Spinal cord (tissue), 10 donors: ENCODE results near the gene DGKI. TPM values are rescaled to one million over a fixed set of nuclear protein-coding genes. Genes with fewer than 3 reads are reported as not detected.

ENCODE experiments used
- DNase-seq, 6 donors: peaks; one replicate each; pipeline versions ENCODE4 v3.0.0 to v3.0.0-alpha.2; 2013 to 2015; ENCODE audit warnings: low spot score in 6 of 6, low read depth in 4 of 6
- H3K27ac ChIP-seq: one replicate; pipeline ENCODE4 v1.5.1; 2013; ENCODE audit warnings: low read depth, low read length, control low read depth
- H3K27me3 ChIP-seq: one replicate; pipeline ENCODE4 v1.6.1; 2013; ENCODE audit warnings: low read length; ENCODE audit not compliant: control insufficient read depth, insufficient read depth
- H3K36me3 ChIP-seq: one replicate; pipeline ENCODE4 v1.6.1; 2013; ENCODE audit warnings: low read length; ENCODE audit not compliant: control insufficient read depth, insufficient read depth
- H3K4me1 ChIP-seq: one replicate; pipeline ENCODE4 v1.6.1; 2013; ENCODE audit warnings: low read length; ENCODE audit not compliant: control insufficient read depth, insufficient read depth
- H3K4me3 ChIP-seq: one replicate; pipeline ENCODE4 v1.5.1; 2013; ENCODE audit warnings: low read depth, low read length, control low read depth
- H3K9me3 ChIP-seq: one replicate; pipeline ENCODE4 v1.6.1; 2013; ENCODE audit warnings: low read length; ENCODE audit not compliant: control insufficient read depth, insufficient read depth
- WGBS: methylation state at CpG from one replicate; pipeline ENCODE4 v1.1.5; 2013; ENCODE audit warnings: missing lambda C conversion rate; ENCODE audit not compliant: insufficient coverage; 5-methylcytosine and 5-hydroxymethylcytosine counted together
- polyA plus RNA-seq, 2 donors: library from polyadenylated mRNA; unstranded; fragments of 120-200 nt; gene quantifications; one replicate each; pipeline ENCODE4 v1.2.1, GENCODE V29; 2013; ENCODE audit not compliant: insufficient read length in 2 of 2
- total RNA-seq, 2 donors: library from RNA; depleted of rRNA in 1 of 2; stranded (reverse); fragments of 120-200 nt in 1 of 2; fragments of >200 nt in 1 of 2; gene quantifications; one replicate each; pipeline versions ENCODE4 v1.2.3 to v1.2.4, GENCODE V29; 2013 to 2014
- donor health status: healthy.

DGKI gene
- total and polyA plus RNA-seq, 4 donors = 12.4 to 75.0 (median 22.7) TPM

DNA sequence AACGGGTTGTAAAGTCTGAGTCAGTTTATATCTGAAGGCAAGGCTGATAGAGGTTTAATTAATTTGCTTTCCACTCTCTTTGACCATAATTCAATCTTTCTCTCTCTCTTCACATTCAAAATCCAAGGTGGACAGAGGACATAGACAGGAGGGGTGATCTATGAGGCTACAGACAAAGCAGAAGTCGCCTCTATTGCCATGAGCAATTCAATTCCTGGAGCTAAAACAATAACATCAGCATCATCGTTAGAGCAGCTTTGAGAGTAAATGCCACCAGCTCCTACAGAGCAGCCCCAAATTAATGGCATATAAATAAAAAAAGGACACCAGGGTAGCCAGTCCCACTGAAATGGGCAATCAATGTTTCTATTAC is 93.2 kb downstream of the DGKI start:
- no CpG with 5 or more reads among the region's 3 CpGs for WGBS
- no peak overlapping the region for H3K27ac ChIP-seq
- H3K4me1 ChIP-seq = peaks cover 11% of the 10 kb centered on the region
- no peaks in the 10 kb centered on the region for H3K27me3 ChIP-seq
- no peak overlapping the region for H3K4me3 ChIP-seq
- DNase-seq = peak in 2 of 6 donors; percentile 9 to 48
- no peaks in the 10 kb centered on the region for H3K36me3 ChIP-seq
- H3K9me3 ChIP-seq = no peaks in the 10 kb centered on the region

DNA sequence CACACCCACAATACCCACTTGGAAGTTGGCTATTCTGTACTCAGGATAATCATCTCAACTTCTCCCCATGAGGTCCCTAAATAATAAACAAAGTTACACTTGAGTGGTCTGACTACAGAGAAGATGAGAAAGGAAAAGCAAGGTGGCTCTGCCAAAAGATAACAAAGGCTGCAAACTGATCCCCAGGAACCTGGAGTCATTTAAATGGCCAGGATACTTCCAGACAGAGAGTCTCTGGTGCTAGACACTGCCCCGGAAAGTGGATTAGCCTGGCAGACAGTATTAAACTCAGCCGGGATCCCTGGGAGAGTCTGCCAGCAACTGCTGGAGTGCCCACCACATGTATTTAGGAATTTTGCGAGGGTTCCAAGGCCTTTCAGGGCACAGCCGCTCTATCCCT is 93.7 kb downstream of the DGKI start:
- Histone ChIP-seq H3K27ac (no peak overlapping the region), H3K36me3 (no peaks in the 10 kb centered on the region), H3K4me3 (no peak overlapping the region), H3K4me1 (peaks cover 11% of the 10 kb centered on the region), H3K9me3 (no peaks in the 10 kb centered on the region), H3K27me3 (no peaks in the 10 kb centered on the region)
- DNase-seq = peak in 2 of 6 donors; percentile 32 to 35
- WGBS = 44% methylated on average over 3 of the region's 4 CpGs

- Histone ChIP-seq H3K4me3 (no peak overlapping the region), H3K9me3 (no peaks in the 10 kb centered on the region), H3K4me1 (peaks cover 11% of the 10 kb centered on the region), H3K27me3 (no peaks in the 10 kb centered on the region), H3K36me3 (no peaks in the 10 kb centered on the region), H3K27ac (no peak overlapping the region)
- DNase-seq = no peak
- WGBS = no CpG with 5 or more reads among the region's 6 CpGs
Observed at GRCh38 chr7:137751361-137752009, 95.3 kb downstream of the DGKI start.

DNA sequence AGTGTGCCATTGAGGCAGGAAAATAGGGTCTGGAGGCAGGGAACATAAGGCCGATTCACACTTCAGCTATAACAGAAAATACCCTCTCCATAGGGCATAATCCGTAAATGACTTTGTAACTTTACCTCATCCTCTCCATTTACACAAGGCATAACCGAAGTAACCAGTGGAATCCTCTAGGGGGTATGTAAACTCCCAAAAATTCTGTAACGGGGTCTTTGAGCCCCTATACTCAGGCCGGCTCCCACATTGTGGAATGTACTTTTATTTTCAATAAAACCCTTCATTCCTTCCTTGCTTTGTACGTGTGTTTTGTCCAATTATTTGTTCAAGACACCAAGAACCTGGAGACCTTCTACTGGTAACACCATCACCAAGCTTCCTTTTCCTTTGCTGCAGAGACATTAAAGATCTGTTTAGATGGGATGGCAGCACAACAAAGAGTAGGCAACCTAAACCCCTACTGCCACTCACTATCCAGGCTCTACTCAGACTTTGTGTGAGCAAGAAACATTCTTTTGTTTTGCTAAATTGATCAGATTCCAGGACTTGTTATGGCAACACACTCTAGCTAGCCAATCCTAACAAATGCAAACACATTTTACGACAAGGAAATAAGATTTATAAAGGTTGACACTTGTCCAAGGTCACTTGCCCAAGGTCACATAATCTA is 99.3 kb downstream of the DGKI start:
- no peaks in the 10 kb centered on the region for H3K36me3 ChIP-seq
- H3K27ac ChIP-seq = no peak overlapping the region
- DNase-seq = no peak
- H3K9me3 ChIP-seq = peaks cover 3% of the 10 kb centered on the region
- H3K4me1 ChIP-seq = no peaks in the 10 kb centered on the region
- H3K4me3 ChIP-seq = no peak overlapping the region
- 82% methylated on average over 3 of the region's 7 CpGs for WGBS
- no peaks in the 10 kb centered on the region for H3K27me3 ChIP-seq

GRCh38 chr7:137743021-137743420 is 103.8 kb downstream of the DGKI start:
- DNase-seq = no peak
- no peaks in the 10 kb centered on the region for H3K36me3 ChIP-seq
- no peaks in the 10 kb centered on the region for H3K4me1 ChIP-seq
- no peak overlapping the region for H3K27ac ChIP-seq
- no peak overlapping the region for H3K4me3 ChIP-seq
- H3K27me3 ChIP-seq = no peaks in the 10 kb centered on the region
- WGBS = 89% methylated on average over 2 of the region's 2 CpGs
- H3K9me3 ChIP-seq = peaks cover 3% of the 10 kb centered on the region

- Histone ChIP-seq H3K4me3 (no peak overlapping the region), H3K4me1 (no peaks in the 10 kb centered on the region), H3K27ac (no peak overlapping the region), H3K9me3 (peaks cover 3% of the 10 kb centered on the region), H3K27me3 (no peaks in the 10 kb centered on the region), H3K36me3 (no peaks in the 10 kb centered on the region)
- 100% methylated on average over 1 of the region's 3 CpGs for WGBS
- no peak for DNase-seq
Observed at GRCh38 chr7:137742051-137742450, 104.7 kb downstream of the DGKI start.

- no CpG with 5 or more reads among the region's 2 CpGs for WGBS
- Histone ChIP-seq H3K4me1 (no peaks in the 10 kb centered on the region), H3K9me3 (peaks cover 3% of the 10 kb centered on the region), H3K27ac (no peak overlapping the region), H3K4me3 (no peak overlapping the region), H3K27me3 (no peaks in the 10 kb centered on the region), H3K36me3 (no peaks in the 10 kb centered on the region)
- no peak for DNase-seq
Observed at GRCh38 chr7:137741443-137741842, 105.3 kb downstream of the DGKI start.

GRCh38 chr7:137734221-137734620 is 112.6 kb downstream of the DGKI start:
- DNase-seq = no peak
- Histone ChIP-seq H3K27ac (no peak overlapping the region), H3K36me3 (no peaks in the 10 kb centered on the region), H3K4me1 (no peaks in the 10 kb centered on the region), H3K4me3 (no peak overlapping the region), H3K27me3 (no peaks in the 10 kb centered on the region), H3K9me3 (no peaks in the 10 kb centered on the region)
- WGBS = 83% methylated on average over 2 of the region's 5 CpGs

DNA sequence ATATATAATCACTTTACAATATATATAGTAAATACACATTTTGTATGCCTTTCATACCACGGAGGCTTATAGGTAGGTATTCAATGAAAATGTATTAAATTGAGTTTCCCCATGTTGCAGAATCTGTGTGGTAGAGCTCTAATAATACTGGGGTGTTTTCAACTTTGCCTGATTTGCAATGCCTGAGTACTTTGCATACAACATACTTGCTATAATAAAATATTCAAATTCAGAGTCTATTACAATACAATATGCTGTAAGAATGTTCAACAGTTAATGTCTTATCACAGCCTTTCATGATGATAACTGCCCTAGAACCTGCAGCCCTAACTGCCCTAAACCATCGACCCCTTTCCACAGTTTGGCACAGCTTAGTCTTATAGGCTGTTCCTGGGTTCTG is 114.6 kb downstream of the DGKI start:
- WGBS = no CpG with 5 or more reads among the region's 2 CpGs
- Histone ChIP-seq H3K36me3 (no peaks in the 10 kb centered on the region), H3K27ac (no peak overlapping the region), H3K9me3 (no peaks in the 10 kb centered on the region), H3K4me1 (no peaks in the 10 kb centered on the region), H3K4me3 (no peak overlapping the region), H3K27me3 (no peaks in the 10 kb centered on the region)
- DNase-seq = no peak

GRCh38 chr7:137731436-137731835 is 115.3 kb downstream of the DGKI start:
- no peak overlapping the region for H3K4me3 ChIP-seq
- H3K36me3 ChIP-seq = no peaks in the 10 kb centered on the region
- no peaks in the 10 kb centered on the region for H3K4me1 ChIP-seq
- H3K27me3 ChIP-seq = no peaks in the 10 kb centered on the region
- 96% methylated on average over 5 of the region's 5 CpGs for WGBS
- no peaks in the 10 kb centered on the region for H3K9me3 ChIP-seq
- no peak overlapping the region for H3K27ac ChIP-seq
- DNase-seq = no peak
